H4 (cell line): Measurements from ENCODE around the gene STAM2. TPM values are rescaled to one million over a fixed set of nuclear protein-coding genes. Genes with fewer than 3 reads are reported as not detected.
"Not testable (repeated sequence)": the region's sequence is repeated elsewhere in the genome, so short reads cannot be mapped to it uniquely, and the experiment has no call there.

Experiments used
- DNase-seq: peaks from one replicate; pipeline ENCODE4 v3.0.0-alpha.2; 2015; ENCODE audit warnings: low spot score
- total RNA-seq: library from RNA; depleted of rRNA; stranded (reverse); fragments of >200 nt; shearing (Covaris generic); gene quantifications from 2 replicates; pipeline ENCODE4 v1.2.3, GENCODE V29; 2014; rRNA removed

Gene STAM2
- 21.6 and 23.7 TPM in 2 replicates for total RNA-seq

- peak; percentile 84 for DNase-seq
Measured at GRCh38 chr2:152175368-152176112, at the start of gene STAM2. Gene STAM2 (minus strand): TSS chr2:152175763. CDS start chr2:152175642, 121 bp downstream.

GRCh38 chr2:152223977-152224376 is 48.4 kb upstream of the STAM2 start:
- DNase-seq, result peak; percentile 7

GRCh38 chr2:152222975-152223637 is 47.5 kb upstream of the STAM2 start:
- DNase-seq, result peak; percentile 84

GRCh38 chr2:152221839-152222238 is 46.3 kb upstream of the STAM2 start:
- DNase-seq, result peak; percentile 31

- DNase-seq, result no peak
Measured at GRCh38 chr2:152219077-152219828, 43.7 kb upstream of the STAM2 start.

- no peak for DNase-seq
Measured at GRCh38 chr2:152201466-152201830, 25.9 kb upstream of the STAM2 start.

GRCh38 chr2:152200565-152201465 is 25.3 kb upstream of the STAM2 start:
- peak; percentile 93 for DNase-seq

- DNase-seq, result no peak
Measured at GRCh38 chr2:152200101-152200500, 24.5 kb upstream of the STAM2 start.

- DNase-seq, result no peak
Measured at GRCh38 chr2:152198499-152198898, 22.9 kb upstream of the STAM2 start.

GRCh38 chr2:152197508-152198284 is 22.1 kb upstream of the STAM2 start:
- not testable (repeated sequence) for DNase-seq

GRCh38 chr2:152189622-152190495 is 14.3 kb upstream of the STAM2 start:
- DNase-seq, result peak; percentile 73

GRCh38 chr2:152186808-152187207 is 11.2 kb upstream of the STAM2 start:
- not testable (repeated sequence) for DNase-seq

GRCh38 chr2:152186262-152186661 is 10.7 kb upstream of the STAM2 start:
- no peak for DNase-seq

- DNase-seq, result no peak
Measured at GRCh38 chr2:152183401-152184073, 8.0 kb upstream of the STAM2 start.

GRCh38 chr2:152177667-152178066 is 2.1 kb upstream of the STAM2 start:
- DNase-seq, result not testable (repeated sequence)

GRCh38 chr2:152176113-152176714 is 651 bp upstream of the STAM2 start:
- DNase-seq, result no peak

GRCh38 chr2:152175012-152175367 is 573 bp downstream of the STAM2 start:
- no peak for DNase-seq

GRCh38 chr2:152174574-152174973 is 989 bp downstream of the STAM2 start:
- DNase-seq, result no peak

GRCh38 chr2:152173831-152174230 is 1.7 kb downstream of the STAM2 start:
- DNase-seq, result no peak
